NOMO-1 treated with dmso at 0.1 percent for 144 hours (cell line): ENCODE measurements around the gene TUSC1.
"Not testable (repeated sequence)": the region's sequence is repeated elsewhere in the genome, so short reads cannot be mapped to it uniquely, and the experiment has no call there.

Source experiments
- DNase-seq: peaks from one replicate; lab custom pipeline; 2025; ENCODE audit not compliant: unreplicated experiment; lab: John Stamatoyannopoulos, UW

TUSC1 gene

DNA sequence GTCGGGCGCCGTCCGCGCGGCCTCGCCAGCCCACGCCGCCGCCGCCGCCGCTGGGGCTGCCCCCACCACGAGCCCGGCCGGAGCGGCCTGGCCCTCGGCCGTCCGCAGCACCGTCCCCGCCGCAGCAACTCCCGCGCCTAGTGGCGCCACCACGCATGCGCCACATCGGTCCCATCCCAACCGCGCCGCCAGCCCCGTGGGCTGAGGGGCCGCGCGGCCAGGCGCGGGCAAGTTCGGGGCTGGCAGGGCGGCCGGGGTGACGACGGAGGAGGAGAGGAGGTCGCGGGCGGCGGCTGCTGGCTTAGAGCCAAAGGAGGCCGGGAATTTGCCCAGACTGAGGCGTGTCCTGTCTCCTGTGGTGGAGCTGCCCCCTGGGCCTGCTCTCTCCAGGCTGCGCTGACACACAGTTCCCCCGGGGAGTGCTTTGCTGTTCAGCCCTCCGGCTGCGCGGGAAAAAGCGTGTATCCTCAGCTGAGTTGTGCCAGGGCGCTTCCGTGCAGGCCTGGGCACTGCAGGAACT, at the start of gene TUSC1:
Gene TUSC1 (minus strand): TSS at position 298 of the 520 bp plus-strand sequence. CDS start 132 bp downstream, at position 166.
- DNase-seq, result no peak

- no peak for DNase-seq
These were observed 48.7 kb upstream of the TUSC1 start for GRCh38 chr9:25726871-25727410.

DNA sequence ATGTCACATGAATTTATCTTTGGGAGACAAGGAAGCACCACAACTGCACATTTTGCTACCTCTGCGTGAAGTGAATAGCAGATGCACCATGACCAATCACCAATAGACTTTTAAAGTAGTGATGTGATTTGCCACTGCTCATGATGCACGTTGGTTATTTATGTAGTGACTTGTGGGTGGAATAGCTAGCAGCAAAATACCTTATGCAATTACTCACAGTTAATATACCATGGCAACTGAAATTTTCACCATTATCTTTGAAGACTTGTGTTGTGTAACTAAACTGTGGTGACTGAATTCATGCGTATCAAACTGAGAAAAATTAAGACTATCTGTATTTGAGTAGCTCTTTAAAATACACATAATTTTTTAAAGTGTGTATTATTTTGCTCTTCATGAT, 46.2 kb upstream of the TUSC1 start:
- no peak for DNase-seq

DNA sequence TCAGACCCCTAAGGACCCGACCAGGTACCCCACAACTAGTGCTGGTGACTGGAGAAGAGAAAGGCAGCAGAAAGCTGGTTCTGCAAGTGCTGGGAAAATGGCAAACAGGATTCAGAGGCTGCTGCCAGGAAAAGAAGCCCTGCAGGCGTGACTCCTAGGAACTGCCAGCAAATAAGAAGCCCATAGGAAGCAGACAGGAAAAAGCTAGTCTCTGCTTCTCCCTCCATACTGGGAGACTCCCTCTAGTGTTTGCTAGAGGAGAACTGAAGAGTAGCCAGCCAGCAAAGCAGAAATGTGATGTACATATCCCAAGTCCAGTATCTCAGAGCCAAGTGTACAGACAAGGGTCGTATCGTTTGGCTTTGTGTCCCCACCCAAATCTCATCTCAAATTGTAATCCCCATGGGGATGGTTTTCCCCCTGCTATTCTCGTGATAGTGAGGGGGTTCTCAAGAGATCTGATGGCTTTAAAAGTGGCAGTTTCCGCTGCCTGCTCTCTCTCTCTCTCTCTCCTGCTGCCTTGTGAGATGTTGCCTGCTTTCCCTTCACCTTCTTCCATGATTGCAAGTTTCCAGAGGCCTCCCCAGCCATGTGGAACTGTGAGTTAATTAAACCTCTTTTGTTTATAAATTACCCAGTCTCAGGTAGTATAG, 38.1 kb upstream of the TUSC1 start:
- no peak for DNase-seq

- no peak for DNase-seq
These were observed 31.7 kb upstream of the TUSC1 start for GRCh38 chr9:25709941-25710340.

DNA sequence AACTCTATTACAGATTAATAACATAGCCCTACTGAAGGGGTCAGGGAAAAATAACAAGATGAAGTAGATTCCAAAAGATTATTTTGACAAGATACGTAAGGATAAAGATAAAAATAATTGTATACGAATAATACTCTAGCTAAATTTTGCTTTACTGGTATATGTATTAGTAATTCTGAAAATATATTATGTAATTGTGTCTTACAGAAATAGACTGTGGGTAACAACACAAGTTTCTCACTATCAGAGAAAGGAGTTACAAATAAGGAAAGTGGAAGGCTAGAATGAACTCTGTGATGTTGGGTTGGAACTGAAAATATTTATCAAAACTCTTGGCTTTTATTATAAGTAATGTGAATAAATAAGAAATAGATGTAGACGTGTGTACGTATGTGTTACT, 26.6 kb upstream of the TUSC1 start:
- no peak for DNase-seq

DNA sequence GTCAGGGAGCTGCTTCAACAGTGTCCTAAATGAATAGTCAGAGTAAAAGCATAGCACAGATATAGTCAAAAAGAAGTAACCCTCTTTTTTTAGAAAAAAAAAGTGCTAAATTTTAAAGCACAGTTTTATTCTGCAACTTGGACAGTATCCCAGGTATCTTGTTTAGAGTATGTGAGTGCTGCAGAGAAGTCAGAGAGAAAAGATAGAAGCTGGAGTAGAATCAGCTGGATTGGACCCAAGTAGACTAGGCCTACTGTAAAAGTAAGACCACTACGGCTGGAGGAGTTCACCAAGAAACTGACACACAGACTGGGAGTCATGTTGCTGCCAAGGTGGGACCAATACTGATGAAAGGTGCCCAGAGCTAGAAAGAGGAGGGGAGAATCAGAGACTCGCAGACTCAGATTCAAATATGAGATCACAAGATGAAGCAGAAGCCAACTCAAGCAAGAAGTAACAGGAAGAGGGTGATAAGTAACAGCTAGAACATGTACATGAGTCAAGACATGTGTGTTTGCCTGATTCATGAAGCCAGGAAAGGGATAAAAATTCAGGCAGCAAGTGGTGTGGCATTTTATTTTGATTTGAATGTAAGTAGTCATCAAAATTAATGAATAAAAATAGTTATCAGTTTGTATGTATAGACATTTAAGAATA, 25.6 kb upstream of the TUSC1 start:
- no peak for DNase-seq

DNA sequence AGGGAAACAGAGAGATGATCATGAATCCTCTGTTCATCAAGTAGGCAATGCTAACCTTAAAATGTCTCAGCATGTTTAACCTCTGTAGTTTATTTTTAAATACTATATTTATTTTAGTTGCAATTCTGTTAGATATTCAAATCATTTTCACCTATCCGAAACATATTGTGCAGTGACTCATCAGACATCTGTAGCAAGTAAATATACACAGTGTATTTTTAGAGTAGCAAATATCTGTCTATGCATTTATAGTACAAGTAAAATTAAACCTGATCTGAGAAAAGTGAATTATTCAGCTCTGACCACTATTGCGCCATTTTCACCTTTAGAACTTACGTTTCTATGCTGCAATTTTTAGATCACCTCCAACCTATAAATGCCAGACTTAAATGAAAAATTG, 24.3 kb upstream of the TUSC1 start:
- no peak for DNase-seq

GRCh38 chr9:25700899-25701298, 22.7 kb upstream of the TUSC1 start:
- not testable (repeated sequence) for DNase-seq

DNA sequence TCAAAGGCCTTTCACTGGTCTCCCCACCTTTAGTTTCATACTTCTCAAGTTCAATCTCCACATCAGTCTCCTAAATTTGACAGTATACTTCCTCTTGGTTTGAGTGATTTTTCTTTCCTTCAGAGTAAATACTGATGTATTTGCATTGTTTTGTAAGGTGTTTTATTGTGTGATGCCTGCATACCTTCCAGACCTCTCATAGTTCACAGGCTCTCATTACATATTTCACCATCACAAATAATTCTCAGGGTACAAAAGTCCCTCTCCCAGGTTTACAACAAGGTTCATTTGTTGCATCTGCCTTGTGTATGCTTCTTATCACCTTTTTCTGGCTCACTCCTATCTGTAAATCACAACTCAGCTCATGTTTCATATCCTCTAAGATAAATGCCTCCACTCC, 22.2 kb upstream of the TUSC1 start:
- no peak for DNase-seq

DNA sequence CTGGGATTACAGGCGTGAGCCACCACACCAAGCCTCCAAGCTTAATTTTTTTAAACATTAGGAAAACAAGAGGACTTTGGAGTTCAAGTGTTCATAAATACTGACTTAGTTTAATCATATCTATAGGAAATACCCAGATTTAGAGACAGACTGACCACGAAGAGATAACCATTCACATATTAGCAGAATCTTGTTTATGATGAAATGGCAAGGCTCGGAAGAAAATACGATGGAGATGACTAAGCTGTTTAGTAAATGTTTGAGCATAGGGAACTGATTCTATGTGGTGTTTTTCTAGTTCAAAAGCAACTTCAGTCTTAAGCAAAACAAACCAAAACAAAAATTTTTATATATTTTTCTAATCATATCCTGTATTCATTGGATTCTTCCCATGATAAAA, 13.5 kb upstream of the TUSC1 start:
- DNase-seq, result no peak

DNA sequence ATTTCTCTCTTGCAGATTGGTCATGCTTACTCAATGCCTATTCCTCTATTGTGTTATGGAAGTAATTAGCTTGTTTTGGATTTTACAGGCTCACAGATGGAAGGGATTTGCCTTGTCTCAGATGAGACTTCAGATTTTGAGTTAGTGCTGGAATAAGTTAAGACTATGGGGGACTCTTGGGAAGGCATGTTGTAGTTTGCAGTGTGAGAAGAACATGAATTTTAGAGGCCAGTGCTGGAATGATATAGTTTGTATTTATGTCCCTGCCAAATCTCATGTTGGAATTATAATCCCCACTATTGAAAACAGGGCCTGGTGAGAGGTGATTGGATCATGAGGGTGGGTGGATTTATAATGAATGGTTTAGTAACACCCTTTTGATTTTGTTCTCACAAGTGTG, 6.1 kb upstream of the TUSC1 start:
- no peak for DNase-seq

DNA sequence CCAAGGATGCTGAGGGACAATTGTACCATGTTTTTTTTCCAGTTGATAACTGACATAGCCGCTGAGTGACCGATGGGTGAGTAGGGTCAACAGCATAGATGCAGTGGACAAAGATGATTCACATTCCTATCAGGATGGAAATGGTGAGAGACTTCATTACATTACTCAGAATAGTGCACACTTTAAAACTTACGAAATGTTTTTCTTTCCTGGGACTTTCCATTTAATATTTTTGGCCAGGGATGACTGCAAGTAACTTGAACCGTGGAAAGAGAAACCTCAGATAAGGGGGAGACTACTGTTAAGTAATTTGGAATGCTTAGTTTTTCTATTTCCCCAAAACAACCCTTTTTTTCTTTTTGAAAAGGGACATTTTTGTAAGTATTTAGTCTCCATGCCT, 3.0 kb upstream of the TUSC1 start:
- no peak for DNase-seq

DNA sequence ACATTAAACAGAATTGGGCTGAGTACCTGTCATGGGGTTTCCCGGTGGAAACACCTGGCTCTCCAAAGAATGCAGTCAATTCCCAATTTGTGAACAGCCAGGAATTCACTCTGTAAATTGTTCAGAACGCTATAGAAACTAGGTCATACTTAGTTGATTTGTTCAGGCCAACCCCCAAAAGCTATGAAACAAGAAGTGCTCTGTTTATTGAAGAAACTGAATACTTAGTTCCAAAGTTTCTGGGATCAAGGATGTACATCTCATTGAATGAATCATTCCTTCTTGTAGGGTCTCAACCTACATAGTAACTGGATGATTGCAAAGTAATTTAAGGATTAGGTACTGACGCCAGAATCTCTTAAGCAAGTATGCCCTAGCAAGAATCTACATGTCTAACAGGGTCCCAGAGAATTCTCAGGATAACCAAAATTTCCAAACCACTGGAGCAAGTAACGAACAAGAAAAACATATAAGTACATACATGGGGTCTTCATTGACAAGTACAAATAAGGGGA, 659 bp upstream of the TUSC1 start:
- no peak for DNase-seq

GRCh38 chr9:25677301-25678146, 720 bp downstream of the TUSC1 start:
- DNase-seq, result no peak

DNA sequence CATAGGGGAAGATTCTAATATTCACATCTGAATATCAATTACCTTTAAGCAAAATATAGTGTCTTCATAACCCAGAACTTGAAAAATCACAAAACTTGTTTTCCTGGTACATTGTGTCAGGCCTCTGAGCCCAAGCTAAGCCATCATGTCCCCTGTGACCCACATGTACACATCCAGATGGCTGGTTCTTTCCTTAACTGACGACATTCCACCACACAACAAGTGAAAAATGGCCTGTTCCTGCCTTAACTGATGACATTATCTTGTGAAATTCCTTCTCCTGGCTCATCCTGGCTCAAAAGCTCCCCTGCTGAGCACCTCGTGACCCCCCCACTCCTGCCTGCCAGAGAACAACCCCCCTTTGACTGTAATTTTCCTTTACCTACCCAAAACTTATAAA, 2.4 kb downstream of the TUSC1 start:
- DNase-seq, result not testable (repeated sequence)

GRCh38 chr9:25658571-25658970, 19.7 kb downstream of the TUSC1 start:
- DNase-seq, result no peak

GRCh38 chr9:25654417-25654816, 23.8 kb downstream of the TUSC1 start:
- no peak for DNase-seq

GRCh38 chr9:25648116-25648515, 30.1 kb downstream of the TUSC1 start:
- no peak for DNase-seq

DNA sequence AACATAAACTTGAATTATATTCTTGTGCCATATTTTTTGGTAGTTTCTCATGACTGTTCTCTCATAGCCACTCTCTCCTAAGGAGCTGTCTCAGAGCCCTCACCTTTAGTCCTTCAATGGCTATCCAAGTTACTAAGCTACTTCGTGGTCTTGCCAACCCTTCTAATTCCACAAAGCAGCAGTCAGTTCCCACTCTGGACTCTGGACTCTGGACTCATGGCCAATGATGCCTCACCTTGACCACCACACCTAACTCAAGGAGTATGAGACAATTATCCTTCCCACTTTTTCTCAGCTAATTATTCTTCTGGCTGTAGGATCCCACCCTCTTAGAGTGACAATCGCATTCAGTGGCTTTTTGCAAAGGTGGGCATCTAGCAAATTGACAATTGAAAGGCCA, 42.2 kb downstream of the TUSC1 start:
- DNase-seq, result no peak

- no peak for DNase-seq
These were observed 49.0 kb downstream of the TUSC1 start for GRCh38 chr9:25629231-25629630.
